ENCODE measurements around the gene UBE2V1. TPM values are rescaled to one million over a fixed set of nuclear protein-coding genes. Genes with fewer than 3 reads are reported as not detected.

The UBE2V1 gene
- total and polyA plus RNA-seq, 2 of the 13 experiments (the other 11 are each of a cell fraction or from before 2014, with no cell fraction given) = 81.3 to 132 TPM

GRCh38 chr20:50141018-50141675 is 28.2 kb upstream of the UBE2V1 start (continued):
- TF ChIP-seq ZBTB40 (IDR thresholded peaks at IDR 0.05) (no peak), ZBTB40 (CRISPR knock-in tag; IDR thresholded peaks at IDR 0.05) (0 out of 2 replicates have a peak, but pooled peaks have one; percentile 20), SMAD1 (CRISPR knock-in tag; IDR thresholded peaks at IDR 0.05; ENCODE audit: borderline replicate concordance, low read depth) (0 out of 2 replicates have a peak, but pooled peaks have one; percentile 32), DDIT3 (CRISPR knock-in tag; IDR thresholded peaks at IDR 0.05) (no peak), ZNF672 (CRISPR knock-in tag; IDR thresholded peaks at IDR 0.05) (no peak), ISX (CRISPR knock-in tag; conservative IDR thresholded peaks at IDR 0.05) (no peak), ZUFSP (CRISPR knock-in tag; IDR thresholded peaks at IDR 0.05; ENCODE audit: borderline replicate concordance) (no peak), SP5 (CRISPR knock-in tag; IDR thresholded peaks at IDR 0.05; ENCODE audit: borderline replicate concordance, low read depth) (no peak), ZNF30 (CRISPR knock-in tag; IDR thresholded peaks at IDR 0.05) (no peak), JUNB (CRISPR knock-in tag; IDR thresholded peaks at IDR 0.05; ENCODE audit: borderline replicate concordance) (no peak), ETS1 (CRISPR knock-in tag; IDR thresholded peaks at IDR 0.05) (no peak), ZSCAN21 (CRISPR knock-in tag; IDR thresholded peaks at IDR 0.05; ENCODE audit: borderline replicate concordance) (no peak), CSRNP2 (CRISPR knock-in tag; conservative IDR thresholded peaks at IDR 0.05; ENCODE audit: low read depth) (no peak), RELA (CRISPR knock-in tag; IDR thresholded peaks at IDR 0.05) (no peak)
